DOHH2 (cell line): ENCODE data around the gene SLC6A2.

Source experiments
- H3F3A ChIP-seq: fragments of 200-600 bp; sonication (generic), shearing (Covaris generic); 2 replicates; pipeline ENCODE4 v1.6.0; 2016; ENCODE audit warnings: antibody characterized with exemption, mild to moderate bottlenecking; ENCODE audit not compliant: control insufficient read depth, insufficient read depth
- H3K27ac ChIP-seq: fragments of 200-600 bp; sonication (generic); 2 replicates; pipeline ENCODE4 v1.5.1; 2014; ENCODE audit warnings: low read depth, mild to moderate bottlenecking, low read length, moderate library complexity
- H3K27me3 ChIP-seq: fragments of 200-600 bp; sonication (generic); 2 replicates; pipeline ENCODE4 v1.6.1; 2014; ENCODE audit warnings: mild to moderate bottlenecking, low read length, mixed read lengths; ENCODE audit not compliant: control insufficient read depth
- H3K36me3 ChIP-seq: fragments of 200-600 bp; sonication (generic); 2 replicates; pipeline ENCODE4 v1.6.1; 2014; ENCODE audit warnings: mild to moderate bottlenecking, low read length, moderate library complexity, mixed read lengths; ENCODE audit not compliant: control insufficient read depth
- H3K4me1 ChIP-seq: fragments of 200-600 bp; sonication (generic); 2 replicates; pipeline ENCODE4 v1.6.1; 2014; ENCODE audit warnings: mild to moderate bottlenecking, low read length, mixed read lengths; ENCODE audit not compliant: control insufficient read depth
- H3K4me2 ChIP-seq: fragments of 200-600 bp; sonication (generic); 2 replicates; pipeline ENCODE4 v1.6.0; 2014; ENCODE audit warnings: mild to moderate bottlenecking, low read length, moderate library complexity
- H3K4me3 ChIP-seq: fragments of 200-600 bp; sonication (generic); 2 replicates; pipeline ENCODE4 v1.5.1; 2014; ENCODE audit warnings: mild to moderate bottlenecking, low read length, mixed read lengths
- H3K79me2 ChIP-seq: fragments of 200-600 bp; sonication (generic); 2 replicates; pipeline ENCODE4 v1.6.1; 2014; ENCODE audit warnings: mild to moderate bottlenecking, low read length, mixed read lengths; ENCODE audit not compliant: control insufficient read depth
- H3K9me2 ChIP-seq: fragments of 200-600 bp; sonication (generic); replicated peaks from 2 replicates; pipeline ENCODE4 v1.6.1; 2014; ENCODE audit warnings: mild to moderate bottlenecking, low read length, mixed read lengths; ENCODE audit not compliant: control insufficient read depth
- H3K9me3 ChIP-seq: fragments of 200-600 bp; sonication (generic); 2 replicates; pipeline ENCODE4 v1.6.1; 2014; ENCODE audit warnings: antibody characterized with exemption, low read length, mixed read lengths; ENCODE audit not compliant: control insufficient read depth, insufficient read depth
- H4K20me1 ChIP-seq: fragments of 200-600 bp; sonication (generic); 2 replicates; pipeline ENCODE4 v1.6.0; 2014; ENCODE audit warnings: low read depth, mild to moderate bottlenecking, antibody characterized with exemption, low read length, moderate library complexity; ENCODE audit not compliant: control insufficient read depth, insufficient read depth
- CTCF ChIP-seq: fragments of 200-600 bp; sonication (generic); IDR thresholded peaks from one replicate; pipeline ENCODE4 v1.5.1; 2014; ENCODE audit warnings: antibody characterized with exemption, mild to moderate bottlenecking, low read depth, low read length; ENCODE audit not compliant: poor library complexity, severe bottlenecking
- EZH2phosphoT487 ChIP-seq: fragments of 200-600 bp; sonication (generic); IDR thresholded peaks from 2 replicates; pipeline ENCODE4 v1.6.1; 2017; ENCODE audit warnings: borderline replicate concordance, mild to moderate bottlenecking, antibody characterized with exemption, low read length, moderate library complexity, mixed read lengths

Gene SLC6A2

GRCh38 chr16:55713103-55713502 lies 57.3 kb downstream of the SLC6A2 start:
- Histone ChIP-seq H3K9me2 (no peaks in the 10 kb centered on the region), H3K27me3 (no peaks in the 10 kb centered on the region), H3K36me3 (no peaks in the 10 kb centered on the region), H4K20me1 (no peaks in the 10 kb centered on the region), H3K4me1 (no peaks in the 10 kb centered on the region), H3K79me2 (no peaks in the 10 kb centered on the region), H3K9me3 (no peaks in the 10 kb centered on the region), H3K27ac (no peak overlapping the region), H3F3A (no peaks in the 10 kb centered on the region), H3K4me3 (no peak overlapping the region), H3K4me2 (no peak overlapping the region)
- TF ChIP-seq EZH2phosphoT487 (no peak), CTCF (no peak)

- no peaks in the 10 kb centered on the region for H3K36me3 ChIP-seq
- TF ChIP-seq CTCF (no peak), EZH2phosphoT487 (no peak)
- H4K20me1 ChIP-seq = no peaks in the 10 kb centered on the region
- H3K9me3 ChIP-seq = no peaks in the 10 kb centered on the region
- H3K27ac ChIP-seq = no peak overlapping the region
- no peaks in the 10 kb centered on the region for H3F3A ChIP-seq
- H3K27me3 ChIP-seq = no peaks in the 10 kb centered on the region
- H3K4me1 ChIP-seq = no peaks in the 10 kb centered on the region
- no peak overlapping the region for H3K4me2 ChIP-seq
- H3K79me2 ChIP-seq = no peaks in the 10 kb centered on the region
- H3K4me3 ChIP-seq = no peak overlapping the region
- H3K9me2 ChIP-seq = no peaks in the 10 kb centered on the region
These were observed 61.5 kb downstream of the SLC6A2 start for GRCh38 chr16:55717326-55717725.

- Histone ChIP-seq H3K9me2 (no peaks in the 10 kb centered on the region), H3K4me2 (no peak overlapping the region), H3K9me3 (no peaks in the 10 kb centered on the region), H3F3A (no peaks in the 10 kb centered on the region), H3K79me2 (no peaks in the 10 kb centered on the region), H3K4me3 (no peak overlapping the region), H3K4me1 (no peaks in the 10 kb centered on the region), H4K20me1 (no peaks in the 10 kb centered on the region), H3K36me3 (no peaks in the 10 kb centered on the region), H3K27ac (no peak overlapping the region), H3K27me3 (no peaks in the 10 kb centered on the region)
- TF ChIP-seq CTCF = no peak
- no peak for TF ChIP-seq EZH2phosphoT487
These were observed 69.4 kb downstream of the SLC6A2 start for GRCh38 chr16:55725055-55725777.
